ENCODE measurements around the gene CNNM2. TPM values are rescaled to one million over a fixed set of nuclear protein-coding genes. Genes with fewer than 3 reads are reported as not detected.
"Not testable (repeated sequence)": the region's sequence is repeated elsewhere in the genome, so short reads cannot be mapped to it uniquely, and the experiment has no call there.

The CNNM2 gene
- total RNA-seq, 1 experiment from 2014 or later: 4.7 TPM

DNA sequence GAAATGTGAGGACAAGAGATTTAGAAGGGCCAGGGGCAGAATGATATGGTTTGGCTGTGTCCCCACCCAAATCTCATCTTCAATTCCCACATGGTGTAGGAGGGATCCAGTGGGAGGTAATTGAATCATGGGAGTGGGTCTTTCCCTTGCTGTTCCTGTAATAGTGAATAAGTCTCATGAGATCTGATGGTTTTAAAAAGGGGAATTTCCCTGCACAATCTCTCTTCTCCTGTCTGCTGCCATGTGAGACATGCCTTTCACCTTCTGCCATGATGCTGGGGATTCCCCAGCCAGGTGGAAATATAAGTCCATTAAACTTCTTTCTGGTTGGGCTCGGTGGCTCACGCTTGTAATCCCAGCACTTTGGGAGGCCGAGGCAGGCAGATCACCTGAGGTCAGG lies 217.1 kb downstream of the CNNM2 start:
- not testable (repeated sequence) for DNase-seq (ENCODE audit: low read depth)

DNA sequence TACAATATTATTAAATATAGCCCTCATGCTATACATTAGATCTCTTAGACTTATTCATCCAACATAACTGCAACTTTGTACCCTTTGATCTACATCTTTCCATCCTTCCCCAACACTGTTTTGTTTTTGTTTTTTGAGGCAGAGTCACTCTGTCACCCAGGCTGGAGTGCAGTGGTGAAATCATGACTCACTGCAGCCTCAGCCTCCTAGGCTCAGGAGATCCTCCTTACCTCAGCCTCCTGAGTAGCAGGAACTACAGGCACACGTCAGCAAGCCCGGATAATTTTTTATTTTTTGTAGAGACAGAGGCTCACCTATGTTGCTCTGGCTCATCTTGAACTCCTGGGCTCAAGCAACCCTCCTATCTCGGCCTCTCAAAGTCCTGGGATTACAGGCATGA lies 221.7 kb downstream of the CNNM2 start:
- peak; percentile 26 for DNase-seq (ENCODE audit: low read depth)

Small RNAs within 50 kb of the gene (small RNA-seq; reads per million reads assigned to genes)
- gene AS3MT: not detected
- gene RF00026: not detected
- gene RF02271: not detected

Other genes starting within 250 kb of the CNNM2 start
- 5.4 and 5.6 TPM in 2 replicates for gene ARL3, start 203.9 kb upstream of the CNNM2 start, total RNA-seq (2014; rRNA removed; shearing (Covaris generic))
- gene SFXN2, start 203.7 kb upstream of the CNNM2 start, total RNA-seq (2014; rRNA removed; shearing (Covaris generic)): 18.8 and 18.9 TPM in 2 replicates
- 19.0 and 25.7 TPM in 2 replicates for gene WBP1L, start 174.3 kb upstream of the CNNM2 start, total RNA-seq (2014; rRNA removed; shearing (Covaris generic))
- not detected in 2 replicates for gene CYP17A1, start 80.9 kb upstream of the CNNM2 start, total RNA-seq (2014; rRNA removed; shearing (Covaris generic))
- gene BORCS7, start 64.0 kb upstream of the CNNM2 start, total RNA-seq (2014; rRNA removed; shearing (Covaris generic)): 19.0 and 19.4 TPM in 2 replicates
- gene AS3MT, start 48.8 kb upstream of the CNNM2 start, total RNA-seq (2014; rRNA removed; shearing (Covaris generic)): 0.14 TPM in 1 of 2 replicates, not detected in the other

Measured in HT1080 (cell line).